CMK (cell line): ENCODE measurements around the gene SPATC1L.
A peak's percentile ranks its signal among the peaks of the same experiment; 100 is the strongest.

Source experiments
- DNase-seq: peaks from one replicate; pipeline ENCODE4 v3.0.0-alpha.2; 2010; ENCODE audit warnings: low read depth

The SPATC1L gene

GRCh38 chr21:46161633-46162592 lies 22.3 kb downstream of the SPATC1L start:
- DNase-seq: no peak

- DNase-seq: no peak
These were observed 23.2 kb downstream of the SPATC1L start for GRCh38 chr21:46160907-46161632.

DNA sequence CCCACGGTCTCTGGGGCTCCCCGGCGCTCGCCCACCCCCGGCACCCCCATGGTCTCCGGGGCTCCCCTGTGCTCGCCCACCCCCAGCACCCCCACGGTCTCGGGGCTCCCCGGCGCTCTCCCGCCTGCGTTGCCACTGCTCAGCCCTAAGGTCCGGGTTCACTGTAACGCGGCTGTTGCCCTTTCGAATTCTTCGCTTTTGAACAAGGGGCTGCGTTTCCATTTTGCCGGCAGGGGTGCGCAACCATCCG lies 23.7 kb downstream of the SPATC1L start:
- DNase-seq: no peak

GRCh38 chr21:46159841-46160656 lies 24.2 kb downstream of the SPATC1L start:
- DNase-seq: no peak

DNA sequence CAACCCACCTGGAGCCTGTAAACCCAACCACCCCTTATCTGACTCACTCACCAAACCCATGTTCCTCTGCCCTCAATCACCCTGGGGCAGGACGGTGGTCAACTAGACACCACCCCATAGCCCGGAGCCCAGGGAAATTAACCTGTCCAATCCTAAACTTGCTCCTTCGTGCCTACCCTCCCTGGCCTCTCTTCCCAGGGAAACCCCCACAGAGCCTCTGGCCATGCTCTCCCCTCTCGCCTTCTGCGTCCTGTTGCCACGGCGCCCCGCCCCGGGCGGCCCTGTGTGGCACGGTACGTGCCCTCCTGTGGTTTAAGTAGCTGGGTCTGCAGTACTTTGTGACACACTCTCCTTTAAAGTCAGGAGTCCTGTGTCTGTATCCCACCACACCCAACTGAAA lies 24.9 kb downstream of the SPATC1L start:
- DNase-seq: no peak

DNA sequence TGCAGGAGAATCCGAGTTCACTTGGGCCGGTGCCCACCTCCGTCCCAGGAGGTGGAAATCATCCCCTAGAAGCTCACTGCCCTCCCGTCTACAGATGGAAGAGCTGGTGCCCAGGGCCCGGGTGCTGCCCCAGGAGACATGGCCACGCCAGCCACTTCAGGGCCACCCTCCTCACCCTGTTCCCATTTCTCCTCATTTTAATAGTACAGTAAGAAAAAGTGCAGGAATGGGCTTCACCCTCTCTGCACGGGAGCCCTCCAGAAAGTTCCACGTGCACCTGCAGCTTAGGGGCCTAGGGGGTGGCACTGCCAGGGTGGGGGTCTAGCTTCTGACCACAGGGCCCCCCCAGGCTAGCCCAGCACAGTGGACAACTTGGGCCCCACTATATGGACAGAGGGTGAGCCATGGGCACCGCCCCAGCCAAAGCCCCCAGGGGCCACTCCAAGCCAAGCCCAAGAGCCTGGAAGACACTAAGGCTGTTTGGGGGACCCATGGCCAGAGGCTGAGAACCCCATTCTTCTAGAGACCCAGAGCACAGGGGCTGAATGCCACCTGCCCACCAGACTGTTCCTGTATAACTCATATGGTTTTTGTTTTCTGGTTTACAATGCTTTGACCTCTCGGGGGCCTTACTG lies 25.5 kb downstream of the SPATC1L start:
- no peak for DNase-seq

DNA sequence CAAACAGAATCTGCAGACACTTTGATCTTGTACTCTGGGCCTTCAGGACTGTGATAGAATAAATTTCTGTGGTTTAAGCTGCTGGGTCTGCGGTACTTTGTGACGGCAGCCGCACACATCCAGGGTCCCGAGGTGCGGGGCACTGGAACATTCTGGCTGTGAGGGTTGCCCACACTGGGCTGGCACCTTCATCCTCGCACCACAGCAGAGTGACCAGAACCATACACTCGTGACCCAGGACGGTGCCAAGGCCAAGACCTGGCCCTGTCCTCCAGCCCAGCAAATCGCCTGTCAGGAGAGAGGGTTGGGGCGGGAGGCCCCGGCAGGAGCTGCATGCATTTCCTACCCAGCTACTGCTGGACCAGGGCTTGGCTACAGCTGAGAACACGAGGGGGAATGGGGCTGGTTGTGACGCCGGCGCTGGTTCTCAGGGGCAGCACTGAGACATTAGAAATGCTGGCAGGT lies 26.2 kb downstream of the SPATC1L start:
- no peak for DNase-seq

DNA sequence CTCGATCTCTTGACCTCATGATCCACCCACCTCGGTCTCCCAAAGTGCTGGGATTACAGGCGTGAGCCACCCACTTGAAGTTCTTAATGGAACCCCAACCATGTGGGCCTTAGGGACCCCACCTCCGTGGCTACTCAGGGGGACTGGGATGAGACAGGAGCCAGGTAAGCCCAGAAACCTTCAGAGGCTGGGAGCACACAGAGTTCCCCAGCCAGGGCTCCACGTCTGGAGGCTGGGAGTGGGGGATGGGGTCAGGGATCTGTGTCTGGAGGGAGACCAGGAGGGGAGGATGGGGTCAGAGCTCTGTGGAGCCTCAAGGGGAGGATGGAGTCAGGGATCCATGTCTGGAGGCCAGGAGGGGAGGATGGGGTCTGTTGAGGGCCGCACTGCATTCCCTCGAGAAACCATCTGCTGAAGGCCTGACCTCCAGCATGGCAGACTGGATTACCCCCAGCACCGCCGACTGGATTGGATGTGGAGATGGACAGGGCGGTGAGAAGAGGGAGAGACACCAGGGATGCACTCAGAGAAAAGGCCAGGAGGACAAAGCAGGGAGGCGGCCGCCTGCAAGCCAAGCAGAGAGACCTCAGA lies 26.8 kb downstream of the SPATC1L start:
- DNase-seq: no peak

DNA sequence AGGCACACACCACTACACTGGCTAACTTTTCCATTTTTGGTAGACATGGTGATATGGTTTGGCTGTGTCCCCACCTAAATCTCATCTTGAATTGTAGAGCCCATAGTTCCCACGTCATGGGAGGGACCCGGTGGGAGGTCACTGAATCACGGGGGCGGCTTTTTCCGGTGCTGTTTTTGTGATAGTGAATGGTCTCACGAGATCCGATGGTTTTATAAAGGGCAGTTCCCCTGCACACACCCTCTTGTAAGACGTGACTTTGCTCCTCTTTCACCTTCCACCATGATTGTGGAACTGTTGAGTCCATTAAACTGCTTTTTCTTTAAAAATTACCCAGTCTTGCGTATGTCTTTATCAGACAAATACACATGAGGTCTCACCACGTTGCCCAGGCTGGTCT lies 27.6 kb downstream of the SPATC1L start:
- DNase-seq: no peak

DNA sequence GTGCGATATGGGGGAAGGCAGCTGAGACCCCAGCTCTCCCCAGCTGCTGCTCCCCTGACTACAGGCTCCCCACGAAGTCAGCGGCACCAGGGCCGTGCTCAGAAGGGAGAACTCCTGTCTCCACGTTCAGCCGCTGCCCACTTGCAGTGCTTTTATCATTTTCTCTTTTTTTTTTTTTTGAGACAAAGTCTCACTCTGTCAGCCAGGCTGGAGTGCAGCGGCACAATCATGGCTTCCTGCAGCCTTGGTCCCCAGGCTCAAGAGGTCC lies 27.9 kb downstream of the SPATC1L start:
- DNase-seq: no peak

DNA sequence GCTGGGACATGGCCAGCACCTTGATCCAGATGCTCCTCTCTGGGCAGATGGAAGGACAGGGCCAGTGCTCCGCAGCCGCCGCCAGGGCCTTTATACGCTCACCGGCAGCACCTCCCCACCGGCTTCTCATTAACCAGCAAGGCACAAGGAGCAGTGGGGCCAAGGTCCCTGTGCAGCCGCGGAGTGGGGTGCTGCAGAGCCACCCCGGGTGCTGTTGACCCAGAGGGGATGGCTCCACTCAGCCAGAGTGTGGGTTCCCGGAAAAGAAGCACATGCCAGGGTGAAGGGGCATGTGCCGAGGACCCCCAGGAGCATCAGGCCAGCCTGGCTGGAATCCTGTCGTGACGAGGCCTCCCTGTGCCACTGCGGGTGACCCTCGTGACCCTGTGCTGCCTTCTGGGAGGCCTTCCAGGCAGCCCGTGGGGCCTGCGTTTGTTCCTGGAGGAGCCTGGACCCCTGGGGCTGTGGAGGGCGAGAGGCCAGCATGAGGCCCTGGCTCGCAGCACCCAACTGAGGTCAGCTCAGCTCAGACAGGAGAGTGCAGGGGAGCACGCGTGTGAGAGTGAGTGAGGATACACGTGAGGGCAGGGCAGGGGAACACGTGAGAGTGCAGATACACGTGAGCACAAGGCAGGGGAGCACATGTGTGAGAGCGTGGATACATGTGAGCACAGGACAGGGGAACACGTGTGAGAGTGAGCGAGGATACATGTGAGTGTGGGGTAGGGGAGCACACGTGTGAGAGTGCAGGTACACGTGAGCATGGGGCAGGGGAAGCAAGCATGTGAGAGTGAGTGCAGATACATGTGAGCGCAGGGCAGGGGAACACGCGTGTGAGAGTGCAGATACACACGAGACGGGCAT lies 28.5 kb downstream of the SPATC1L start, which contains the start of gene FTCD:
TSS of gene FTCD (minus strand) at position 66 of the 864 bp plus-strand sequence. CDS start at position 10, 56 bp downstream.
- no peak for DNase-seq

GRCh38 chr21:46154955-46155513 lies 29.2 kb downstream of the SPATC1L start:
- DNase-seq: no peak

DNA sequence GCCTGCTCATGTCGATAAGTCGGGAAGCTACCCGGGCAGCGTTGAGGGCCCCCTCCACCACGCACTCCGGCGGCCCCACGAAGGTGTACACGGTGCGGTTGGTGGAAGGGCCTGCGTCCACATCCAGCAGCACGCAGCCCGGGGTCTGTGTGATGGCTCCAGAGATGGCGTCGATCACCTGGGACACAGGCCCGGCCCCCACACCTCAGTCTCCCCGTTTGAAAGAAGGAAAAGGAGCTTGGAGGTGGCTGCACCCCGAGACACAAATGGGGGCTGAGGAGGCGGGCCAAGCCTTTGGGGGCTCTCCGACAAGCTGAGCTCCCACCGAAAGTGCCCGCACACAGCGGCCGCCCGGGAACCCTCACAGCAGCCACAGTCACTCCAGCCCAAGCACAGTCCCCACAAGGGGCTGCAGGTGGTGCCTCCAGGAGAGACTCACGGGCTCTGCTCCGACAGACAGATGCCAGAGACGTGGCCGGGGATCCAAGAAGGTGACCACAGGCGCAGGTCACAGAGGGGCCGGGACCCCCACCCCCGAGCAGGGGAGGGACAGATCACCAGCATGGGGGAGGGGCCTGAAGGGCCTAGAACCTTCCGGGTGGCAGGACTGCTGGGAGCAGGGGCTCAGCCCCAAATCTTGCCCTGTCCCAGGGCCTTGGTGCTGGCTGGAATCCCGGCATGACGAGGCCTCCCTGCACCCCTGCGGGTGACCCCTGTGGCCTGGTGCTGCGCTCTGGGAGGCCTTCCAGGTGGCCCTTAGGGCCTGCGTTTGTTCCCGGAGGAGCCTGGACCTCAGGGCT lies 29.9 kb downstream of the SPATC1L start:
- no peak for DNase-seq

- peak; percentile 68 for DNase-seq
These were observed 30.8 kb downstream of the SPATC1L start for GRCh38 chr21:46153247-46154154.

DNA sequence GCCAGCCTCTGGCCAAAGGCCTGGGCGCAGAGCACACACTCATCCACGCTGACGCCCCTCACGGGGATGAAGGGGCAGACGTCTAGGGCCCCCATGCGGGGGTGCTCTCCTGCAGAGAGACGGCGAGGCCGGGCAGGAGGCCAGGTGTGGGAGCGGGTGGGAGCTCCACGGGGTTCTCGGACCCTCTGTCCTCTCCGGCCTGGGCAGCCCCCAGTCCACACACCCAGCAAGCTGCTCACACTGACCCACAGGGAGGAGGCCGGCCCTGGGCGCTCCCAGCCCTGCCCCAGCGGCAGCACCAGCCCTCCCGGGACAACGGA lies 31.4 kb downstream of the SPATC1L start:
- no peak for DNase-seq

- DNase-seq: no peak
These were observed 32.0 kb downstream of the SPATC1L start for GRCh38 chr21:46151989-46152926.

- DNase-seq: no peak
These were observed 32.8 kb downstream of the SPATC1L start for GRCh38 chr21:46151261-46151988.
